Mesothelial cell of epicardium (in vitro differentiated cells): Measurements from ENCODE around the gene ALK. TPM values are rescaled to one million over a fixed set of nuclear protein-coding genes. Genes with fewer than 3 reads are reported as not detected.

ENCODE experiments used
- DNase-seq, 2 experiments: peaks; one replicate each; pipeline ENCODE4 v3.0.0; 2021; ENCODE audit warnings: low spot score in 2 of 2; ENCODE audit not compliant: unreplicated experiment in 2 of 2
- H3K27ac Mint-ChIP-seq: 2 replicates; pipeline ENCODE4 v1.8.0; 2021; ENCODE audit warnings: mixed read lengths
- H3K27me3 Mint-ChIP-seq: 2 replicates; pipeline ENCODE4 v1.8.0; 2021; ENCODE audit warnings: low read depth, mixed read lengths
- H3K36me3 Mint-ChIP-seq: 2 replicates; pipeline ENCODE4 v1.8.0; 2021; ENCODE audit warnings: mixed read lengths
- H3K4me1 Mint-ChIP-seq: 2 replicates; pipeline ENCODE4 v1.8.0; 2021; ENCODE audit warnings: mixed read lengths
- H3K4me3 Mint-ChIP-seq: 2 replicates; pipeline ENCODE4 v1.8.0; 2021; ENCODE audit warnings: mild to moderate bottlenecking, moderate library complexity, mixed read lengths
- H3K9me3 Mint-ChIP-seq: 2 replicates; pipeline ENCODE4 v1.8.0; 2021; ENCODE audit warnings: mixed read lengths
- CTCF ChIP-seq: fragments of 200-600 bp; sonication (generic); IDR thresholded peaks from one replicate; pipeline ENCODE4 v1.5.0; 2021; ENCODE audit warnings: antibody characterized with exemption; ENCODE audit not compliant: unreplicated experiment
- total RNA-seq: library from RNA; stranded (reverse); gene quantifications from 3 replicates; pipeline ENCODE4 v1.2.1, GENCODE V29; 2021

Gene ALK
- total RNA-seq, 1 donor from 2014 or later = 0.13 TPM

- DNase-seq = no peak
- TF ChIP-seq CTCF = no peak
- H3K4me1 Mint-ChIP-seq = peaks cover 6% of the 10 kb centered on the region
- H3K27ac Mint-ChIP-seq = no peak overlapping the region
- peaks cover 4% of the 10 kb centered on the region for H3K9me3 Mint-ChIP-seq
- peaks cover 50% of the 10 kb centered on the region for H3K27me3 Mint-ChIP-seq
- no peaks in the 10 kb centered on the region for H3K36me3 Mint-ChIP-seq
- H3K4me3 Mint-ChIP-seq = no peak overlapping the region
Measured at GRCh38 chr2:29531626-29532025, 389.8 kb downstream of the ALK start.

GRCh38 chr2:29530281-29530680 is 391.1 kb downstream of the ALK start:
- no peak overlapping the region for H3K27ac Mint-ChIP-seq
- no peaks in the 10 kb centered on the region for H3K36me3 Mint-ChIP-seq
- no peak for DNase-seq
- peaks cover 6% of the 10 kb centered on the region for H3K4me1 Mint-ChIP-seq
- no peak for TF ChIP-seq CTCF
- H3K9me3 Mint-ChIP-seq = no peaks in the 10 kb centered on the region
- H3K27me3 Mint-ChIP-seq = peaks cover 48% of the 10 kb centered on the region
- H3K4me3 Mint-ChIP-seq = no peak overlapping the region

GRCh38 chr2:29528891-29529520 is 392.4 kb downstream of the ALK start:
- TF ChIP-seq CTCF = no peak
- peaks cover 4% of the 10 kb centered on the region for H3K9me3 Mint-ChIP-seq

GRCh38 chr2:29528371-29528770 is 393.0 kb downstream of the ALK start:
- no peak overlapping the region for H3K27ac Mint-ChIP-seq
- no peaks in the 10 kb centered on the region for H3K36me3 Mint-ChIP-seq
- H3K4me3 Mint-ChIP-seq = no peak overlapping the region
- peaks cover 6% of the 10 kb centered on the region for H3K4me1 Mint-ChIP-seq
- peaks cover 4% of the 10 kb centered on the region for H3K9me3 Mint-ChIP-seq
- no peak for TF ChIP-seq CTCF
- DNase-seq = no peak
- peaks cover 43% of the 10 kb centered on the region for H3K27me3 Mint-ChIP-seq

More at GRCh38 chr2:29528891-29529520, 392.4 kb downstream of the ALK start:
- DNase-seq = no peak
- peaks cover 6% of the 10 kb centered on the region for H3K4me1 Mint-ChIP-seq
- H3K27ac Mint-ChIP-seq = peak overlapping the region; percentile 25
- peaks cover 46% of the 10 kb centered on the region for H3K27me3 Mint-ChIP-seq
- H3K4me3 Mint-ChIP-seq = no peak overlapping the region
- H3K36me3 Mint-ChIP-seq = no peaks in the 10 kb centered on the region

DNA sequence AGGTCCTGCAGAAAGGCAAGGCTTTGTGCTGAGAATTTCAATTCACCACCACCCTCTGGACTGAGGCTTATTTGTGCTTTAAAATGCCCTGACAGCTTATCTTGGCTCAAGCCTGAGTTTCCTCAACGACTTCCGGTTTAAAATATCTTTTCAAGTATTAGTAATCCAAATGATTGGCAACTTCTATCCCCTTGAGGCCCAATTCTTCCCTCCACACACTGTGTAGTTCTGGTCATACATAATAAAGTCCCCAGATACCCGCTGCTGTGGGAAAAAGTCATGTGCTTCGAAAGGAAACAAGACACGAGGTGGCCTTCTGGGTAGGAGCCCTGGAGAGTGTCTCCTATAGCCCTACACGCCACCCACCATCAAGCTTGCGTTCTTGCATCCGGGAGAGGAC is 393.4 kb downstream of the ALK start:
- TF ChIP-seq CTCF = no peak
- H3K27ac Mint-ChIP-seq = no peak overlapping the region
- DNase-seq = no peak
- H3K9me3 Mint-ChIP-seq = peaks cover 4% of the 10 kb centered on the region
- H3K4me1 Mint-ChIP-seq = peaks cover 6% of the 10 kb centered on the region
- H3K36me3 Mint-ChIP-seq = no peaks in the 10 kb centered on the region
- peaks cover 47% of the 10 kb centered on the region for H3K27me3 Mint-ChIP-seq
- H3K4me3 Mint-ChIP-seq = no peak overlapping the region
